ENCODE measurements around the gene CEP128.

The CEP128 gene

DNA sequence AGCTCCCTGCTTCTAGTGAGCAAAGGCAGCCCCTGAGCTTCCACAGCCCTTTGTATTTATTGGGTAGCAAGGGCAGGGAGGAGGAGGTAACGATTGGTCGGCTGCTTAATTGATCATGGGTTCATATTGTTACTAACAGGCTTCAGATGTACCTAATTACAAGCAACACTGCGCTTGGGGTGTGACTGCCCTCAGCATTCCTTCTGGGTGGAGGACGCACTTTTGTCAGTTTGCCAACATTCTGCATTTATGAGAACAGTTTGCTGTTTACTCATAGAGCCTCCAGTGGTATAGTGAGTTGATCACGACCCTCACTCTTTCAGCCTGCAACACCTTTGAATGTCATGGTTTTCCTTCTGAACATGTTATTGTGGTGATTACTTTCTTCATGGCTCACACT lies 23.5 kb upstream of the CEP128 start:
- ChIA-PET CTCF (interaction anchor here (0.6 to 1.2 kb wide), 3 partner anchors 9 to 464 kb away, joined by 3 to 6 read pairs (median 5); no protein-coding TSS in a partner anchor), POLR2A (no interaction called here)
- H3K4me1 ChIP-seq (ENCODE audit: control insufficient read depth, insufficient read depth, low read length), result no peaks in the 10 kb centered on the region
- H3K27ac ChIP-seq (ENCODE audit: extremely low read depth, low read depth, low read length), result no peak overlapping the region
- no peaks in the 10 kb centered on the region for H3K36me3 ChIP-seq (ENCODE audit: control insufficient read depth in 2 of 2, insufficient read depth in 1 of 2, low read length in 2 of 2)
- no peak overlapping the region for H3K4me3 ChIP-seq (ENCODE audit: low read depth, low read length)
- no peaks in the 10 kb centered on the region for H3K9me3 ChIP-seq (ENCODE audit: control insufficient read depth, insufficient read depth, low read depth, low read length)
- TF ChIP-seq ZNF785 (tag by site-specific recombination; IDR thresholded peaks at IDR 0.05) (no peak), SALL2 (tag by site-specific recombination; IDR thresholded peaks at IDR 0.05; ENCODE audit: borderline replicate concordance) (no peak), ZNF433 (tag by site-specific recombination; IDR thresholded peaks at IDR 0.05; ENCODE audit: low read depth) (no peak), ZNF174 (tag by site-specific recombination; IDR thresholded peaks at IDR 0.05) (no peak)

DNA sequence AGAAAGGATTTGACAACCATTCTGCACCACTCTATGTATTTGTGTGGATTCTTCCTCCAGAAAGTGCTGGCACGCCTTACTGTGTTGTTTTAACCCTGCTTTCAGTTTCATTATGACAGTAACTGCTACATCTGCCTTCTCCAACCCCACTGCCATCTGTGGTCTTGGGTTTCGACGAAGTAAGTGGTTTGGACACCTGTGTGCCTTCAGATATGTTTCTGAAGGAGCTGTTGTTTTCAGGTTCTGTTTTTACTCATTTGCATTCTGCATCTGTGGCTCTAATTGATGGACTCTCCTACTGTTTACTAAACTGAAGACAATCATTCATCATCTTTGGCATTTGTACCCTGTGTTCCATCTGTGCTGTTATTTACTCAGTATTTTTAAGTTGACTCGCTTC lies 18.0 kb upstream of the CEP128 start:
- Histone ChIP-seq H3K9me3 (ENCODE audit: control insufficient read depth, insufficient read depth, low read depth, low read length) (no peaks in the 10 kb centered on the region), H3K27ac (ENCODE audit: extremely low read depth, low read depth, low read length) (no peak overlapping the region), H3K36me3 (ENCODE audit: control insufficient read depth in 2 of 2, insufficient read depth in 1 of 2, low read length in 2 of 2) (no peaks in the 10 kb centered on the region), H3K4me1 (ENCODE audit: control insufficient read depth, insufficient read depth, low read length) (no peaks in the 10 kb centered on the region), H3K4me3 (ENCODE audit: low read depth, low read length) (no peak overlapping the region)
- ChIA-PET CTCF (interaction anchor here (0.5 to 2.0 kb wide), 2 partner anchors 23 to 28 kb away, joined by 3 to 5 read pairs; no protein-coding TSS in a partner anchor), POLR2A (no interaction called here)
- TF ChIP-seq ZNF626 (tag by site-specific recombination; IDR thresholded peaks at IDR 0.05) (no peak), KLF16 (tag by site-specific recombination; IDR thresholded peaks at IDR 0.05) (no peak), ZBTB1 (tag by site-specific recombination; IDR thresholded peaks at IDR 0.05) (no peak), ZFHX2 (tag by site-specific recombination; conservative IDR thresholded peaks at IDR 0.05) (no peak), ZNF223 (tag by site-specific recombination; IDR thresholded peaks at IDR 0.05) (no peak), ZNF843 (tag by site-specific recombination; IDR thresholded peaks at IDR 0.05) (no peak), ZNF707 (tag by site-specific recombination; IDR thresholded peaks at IDR 0.05) (no peak)
- TF ChIP-seq, protein P1, sequence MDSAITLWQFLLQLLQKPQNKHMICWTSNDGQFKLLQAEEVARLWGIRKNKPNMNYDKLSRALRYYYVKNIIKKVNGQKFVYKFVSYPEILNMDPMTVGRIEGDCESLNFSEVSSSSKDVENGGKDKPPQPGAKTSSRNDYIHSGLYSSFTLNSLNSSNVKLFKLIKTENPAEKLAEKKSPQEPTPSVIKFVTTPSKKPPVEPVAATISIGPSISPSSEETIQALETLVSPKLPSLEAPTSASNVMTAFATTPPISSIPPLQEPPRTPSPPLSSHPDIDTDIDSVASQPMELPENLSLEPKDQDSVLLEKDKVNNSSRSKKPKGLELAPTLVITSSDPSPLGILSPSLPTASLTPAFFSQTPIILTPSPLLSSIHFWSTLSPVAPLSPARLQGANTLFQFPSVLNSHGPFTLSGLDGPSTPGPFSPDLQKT (IDR thresholded peaks at IDR 0.05; ENCODE audit: borderline replicate concordance, low read depth, low read length), result no peak

DNA sequence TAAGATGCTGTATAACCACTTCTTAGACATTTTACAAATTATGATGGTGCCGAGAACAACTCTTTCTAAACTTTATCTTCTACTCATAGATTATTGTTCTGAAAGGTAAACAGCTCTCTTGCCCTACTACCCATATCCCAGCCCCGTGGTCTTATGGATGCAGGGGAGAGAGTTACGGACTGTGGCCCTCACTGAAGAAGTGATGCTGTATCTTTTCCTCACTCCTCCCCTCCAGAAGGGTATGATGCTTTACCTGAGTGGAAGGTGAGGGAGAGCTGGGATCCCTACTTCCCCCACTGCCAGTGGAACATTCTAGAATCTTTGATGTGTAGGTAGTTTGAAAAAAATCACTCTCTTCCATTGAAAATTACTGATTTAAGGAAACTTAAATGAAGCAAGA lies 17.4 kb upstream of the CEP128 start:
- Histone ChIP-seq H3K4me3 (ENCODE audit: low read depth, low read length) (no peak overlapping the region), H3K36me3 (ENCODE audit: control insufficient read depth in 2 of 2, insufficient read depth in 1 of 2, low read length in 2 of 2) (no peaks in the 10 kb centered on the region), H3K4me1 (ENCODE audit: control insufficient read depth, insufficient read depth, low read length) (no peaks in the 10 kb centered on the region), H3K9me3 (ENCODE audit: control insufficient read depth, insufficient read depth, low read depth, low read length) (no peaks in the 10 kb centered on the region), H3K27ac (ENCODE audit: extremely low read depth, low read depth, low read length) (no peak overlapping the region)
- TF ChIP-seq, protein P2, sequence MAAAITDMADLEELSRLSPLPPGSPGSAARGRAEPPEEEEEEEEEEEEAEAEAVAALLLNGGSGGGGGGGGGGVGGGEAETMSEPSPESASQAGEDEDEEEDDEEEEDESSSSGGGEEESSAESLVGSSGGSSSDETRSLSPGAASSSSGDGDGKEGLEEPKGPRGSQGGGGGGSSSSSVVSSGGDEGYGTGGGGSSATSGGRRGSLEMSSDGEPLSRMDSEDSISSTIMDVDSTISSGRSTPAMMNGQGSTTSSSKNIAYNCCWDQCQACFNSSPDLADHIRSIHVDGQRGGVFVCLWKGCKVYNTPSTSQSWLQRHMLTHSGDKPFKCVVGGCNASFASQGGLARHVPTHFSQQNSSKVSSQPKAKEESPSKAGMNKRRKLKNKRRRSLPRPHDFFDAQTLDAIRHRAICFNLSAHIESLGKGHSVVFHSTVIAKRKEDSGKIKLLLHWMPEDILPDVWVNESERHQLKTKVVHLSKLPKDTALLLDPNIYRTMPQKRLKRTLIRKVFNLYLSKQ (tag by site-specific recombination; IDR thresholded peaks at IDR 0.05; ENCODE audit: borderline replicate concordance), result no peak
- TF ChIP-seq, protein P3, sequence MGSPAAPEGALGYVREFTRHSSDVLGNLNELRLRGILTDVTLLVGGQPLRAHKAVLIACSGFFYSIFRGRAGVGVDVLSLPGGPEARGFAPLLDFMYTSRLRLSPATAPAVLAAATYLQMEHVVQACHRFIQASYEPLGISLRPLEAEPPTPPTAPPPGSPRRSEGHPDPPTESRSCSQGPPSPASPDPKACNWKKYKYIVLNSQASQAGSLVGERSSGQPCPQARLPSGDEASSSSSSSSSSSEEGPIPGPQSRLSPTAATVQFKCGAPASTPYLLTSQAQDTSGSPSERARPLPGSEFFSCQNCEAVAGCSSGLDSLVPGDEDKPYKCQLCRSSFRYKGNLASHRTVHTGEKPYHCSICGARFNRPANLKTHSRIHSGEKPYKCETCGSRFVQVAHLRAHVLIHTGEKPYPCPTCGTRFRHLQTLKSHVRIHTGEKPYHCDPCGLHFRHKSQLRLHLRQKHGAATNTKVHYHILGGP (tag by site-specific recombination; IDR thresholded peaks at IDR 0.05), result no peak
- no peak for TF ChIP-seq ZNF155 (tag by site-specific recombination; IDR thresholded peaks at IDR 0.05)
- ChIA-PET CTCF (interaction anchor here (0.5 to 0.6 kb wide), 2 partner anchors 24 to 269 kb away, joined by 3 read pairs; no protein-coding TSS in a partner anchor), POLR2A (no interaction called here)

DNA sequence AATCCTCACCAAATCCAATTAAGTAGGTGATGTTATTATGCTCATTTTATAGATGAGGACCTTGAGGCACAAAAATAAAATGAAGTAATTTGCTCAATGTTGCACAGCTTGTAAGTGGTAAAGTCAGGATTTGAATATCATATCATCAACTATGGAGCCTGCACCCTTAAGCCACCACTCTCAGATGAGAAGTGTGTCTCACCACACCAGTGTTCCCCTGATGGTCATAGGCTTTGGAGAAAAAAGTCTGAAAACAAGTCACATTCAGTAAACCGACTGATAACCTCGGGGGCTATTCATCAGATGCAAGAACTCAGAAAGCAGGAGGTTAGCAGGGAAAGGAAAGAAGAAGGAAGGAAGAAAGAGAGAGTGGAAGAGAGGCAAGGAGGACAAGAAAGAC lies 16.7 kb upstream of the CEP128 start:
- POLR2A ChIA-PET, result no interaction called here

More for the DNA sequence above, 16.7 kb upstream of the CEP128 start:
- no peaks in the 10 kb centered on the region for H3K9me3 ChIP-seq (ENCODE audit: control insufficient read depth, insufficient read depth, low read depth, low read length)
- H3K36me3 ChIP-seq (ENCODE audit: control insufficient read depth in 2 of 2, insufficient read depth in 1 of 2, low read length in 2 of 2), result no peaks in the 10 kb centered on the region
- CTCF ChIA-PET, result interaction anchor here (0.6 to 4.7 kb wide), 2 partner anchors 38 to 268 kb away, joined by 3 to 11 read pairs; no protein-coding TSS in a partner anchor
- no peak for TF ChIP-seq ZNF302 (tag by site-specific recombination; IDR thresholded peaks at IDR 0.05; ENCODE audit: low read depth)
- TF ChIP-seq KLF1 (tag by site-specific recombination; IDR thresholded peaks at IDR 0.05), result no peak
- TF ChIP-seq ZNF426 (tag by site-specific recombination; IDR thresholded peaks at IDR 0.05), result no peak
- H3K4me3 ChIP-seq (ENCODE audit: low read depth, low read length), result no peak overlapping the region
- H3K4me1 ChIP-seq (ENCODE audit: control insufficient read depth, insufficient read depth, low read length), result no peaks in the 10 kb centered on the region
- H3K27ac ChIP-seq (ENCODE audit: extremely low read depth, low read depth, low read length), result no peak overlapping the region

Data from HEK293 (cell line).